HG02885 (cell line): Measurements from ENCODE around the gene IL22.

Experiments
- ATAC-seq: cut with Tn5 transposase; IDR thresholded peaks from one replicate; pipeline ENCODE4 v1.9.1; 2021; ENCODE audit warnings: mild to moderate bottlenecking; ENCODE audit not compliant: unreplicated experiment, poor library complexity

Gene IL22

DNA sequence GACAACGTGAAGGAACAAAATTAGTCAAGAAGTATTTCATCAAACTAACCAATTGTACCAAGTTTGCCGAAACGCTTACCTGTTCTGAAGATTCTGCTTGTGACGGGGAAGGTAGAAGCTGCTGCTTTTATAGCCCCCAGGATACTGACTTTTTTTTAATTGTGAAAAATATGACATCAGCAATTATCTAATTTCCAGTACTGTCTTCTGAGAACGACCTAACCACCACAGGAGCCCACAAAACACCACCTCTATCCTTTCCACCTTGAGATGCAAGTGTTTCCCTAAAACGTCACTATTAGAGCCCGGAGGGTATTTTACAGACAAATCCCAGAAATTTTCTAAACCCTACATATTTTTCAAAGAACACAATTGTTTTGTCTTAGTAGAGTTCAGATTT is at the start of gene IL22:
TSS of gene IL22 (minus strand) at position 101 of the 400 bp plus-strand sequence. CDS start 156 bp downstream, outside the sequence.
- no peak for ATAC-seq

DNA sequence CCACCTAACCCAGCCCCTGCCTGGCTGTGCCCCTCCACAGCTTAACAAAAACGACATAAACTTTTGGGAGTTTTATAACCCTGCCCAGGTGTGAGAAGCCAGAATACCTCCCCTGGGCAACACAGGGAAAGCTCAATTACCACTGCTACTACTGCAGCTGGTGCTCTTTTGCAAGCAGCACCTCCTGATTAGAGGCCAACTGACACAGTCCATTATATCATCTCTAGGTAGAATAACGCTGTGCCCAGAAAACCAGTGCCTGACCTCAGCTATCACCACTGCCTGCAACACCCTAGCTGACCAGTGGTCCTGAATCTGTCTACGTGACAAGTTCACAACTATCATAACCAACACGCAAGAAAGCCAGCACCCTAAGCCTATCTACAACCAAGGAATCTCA is 44.5 kb upstream of the IL22 start:
- ATAC-seq: no peak

- ATAC-seq: no peak
Measured at GRCh38 chr12:68294251-68294650, 40.8 kb upstream of the IL22 start.

GRCh38 chr12:68293347-68293746 is 39.9 kb upstream of the IL22 start:
- no peak for ATAC-seq

GRCh38 chr12:68292151-68292943 is 38.9 kb upstream of the IL22 start:
- ATAC-seq: no peak

DNA sequence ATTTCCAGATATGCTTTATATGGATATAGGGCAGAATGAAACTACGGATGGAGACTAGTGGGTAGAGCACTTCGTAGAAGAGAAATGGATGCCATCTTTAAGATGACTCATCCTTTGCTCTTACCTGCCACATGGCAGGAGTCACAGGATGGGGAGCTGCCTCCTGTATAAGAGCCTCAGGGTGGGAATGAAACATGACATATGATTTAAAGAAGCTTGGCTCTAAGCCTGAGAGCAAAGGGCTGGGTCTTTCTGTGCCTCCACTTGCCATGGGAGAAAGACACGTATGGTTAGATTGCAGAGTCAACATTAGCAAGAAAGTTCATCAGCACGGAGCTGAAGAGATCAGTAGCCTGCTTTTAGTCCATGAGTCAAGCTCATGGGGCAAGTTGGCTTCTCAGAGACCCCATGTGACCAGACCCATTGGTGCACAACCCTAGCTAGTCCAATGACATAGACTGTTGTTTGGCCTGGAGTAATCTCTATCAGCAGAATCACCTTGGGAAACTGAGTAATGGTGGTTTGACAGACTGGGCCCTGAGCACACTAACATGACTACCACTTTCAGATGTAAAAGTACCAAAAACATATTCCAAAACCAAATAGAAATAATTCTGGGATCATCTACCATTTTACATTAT is 38.1 kb upstream of the IL22 start:
- ATAC-seq: no peak

DNA sequence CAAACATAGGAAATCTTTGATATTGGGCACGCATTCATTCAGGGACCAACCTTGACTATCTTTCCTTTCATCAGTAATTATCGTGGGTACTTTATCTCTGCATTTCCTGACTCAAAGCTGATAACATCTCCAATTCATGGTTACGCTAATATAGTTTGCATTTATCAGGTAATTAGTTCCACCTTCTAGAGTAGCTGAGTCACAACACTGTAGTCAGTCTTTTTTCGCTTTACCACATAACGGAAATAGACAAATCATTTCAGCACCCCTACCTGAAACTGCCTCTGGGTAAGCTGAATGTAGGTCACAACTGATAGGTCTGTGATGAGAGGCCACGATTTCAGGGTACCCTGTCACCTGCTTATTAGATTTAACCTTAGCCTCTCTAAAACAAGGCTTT is 36.7 kb upstream of the IL22 start:
- peak; percentile 100 for ATAC-seq

DNA sequence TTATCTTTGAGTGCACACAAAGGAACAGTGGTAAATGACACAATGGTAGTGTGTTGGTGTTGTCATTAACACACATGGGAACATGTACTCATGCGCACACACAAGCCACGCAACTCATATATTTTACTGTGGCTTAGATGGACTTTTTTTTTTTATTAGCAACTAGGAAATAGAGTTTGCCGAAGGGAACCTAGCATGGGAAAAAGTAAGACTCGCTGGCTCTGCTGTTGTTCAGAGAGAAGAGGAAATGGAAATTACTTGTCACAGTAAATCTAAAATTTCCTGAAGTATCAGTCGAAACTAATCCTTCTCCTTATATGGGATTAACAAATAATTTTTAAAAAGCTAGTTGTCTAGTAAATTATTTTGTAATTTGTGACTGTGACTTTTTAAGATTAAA is 33.7 kb upstream of the IL22 start:
- ATAC-seq: no peak

GRCh38 chr12:68286396-68286795 is 33.0 kb upstream of the IL22 start:
- ATAC-seq: no peak

DNA sequence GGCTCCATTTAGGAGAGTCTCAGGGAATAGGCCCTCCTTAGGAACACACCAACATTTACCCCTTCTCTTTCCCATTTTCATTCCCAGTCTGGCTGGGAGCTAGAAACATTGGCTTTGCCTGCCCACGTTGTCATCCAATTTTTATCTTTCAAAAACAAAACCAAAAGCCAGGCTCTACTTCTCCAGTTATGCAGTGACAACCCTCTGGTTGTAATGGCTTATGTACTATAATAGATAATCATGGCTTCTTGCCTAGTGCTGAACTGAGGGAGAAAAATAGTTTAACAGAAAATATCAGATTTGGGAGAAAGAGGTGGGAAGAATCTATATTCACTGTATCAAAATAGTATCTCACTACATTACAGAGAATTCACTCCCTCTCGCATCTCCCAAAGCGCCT is 32.1 kb upstream of the IL22 start:
- no peak for ATAC-seq

GRCh38 chr12:68281322-68282077 is 28.1 kb upstream of the IL22 start:
- ATAC-seq: no peak

GRCh38 chr12:68280240-68280639 is 26.8 kb upstream of the IL22 start:
- ATAC-seq: no peak

GRCh38 chr12:68279227-68280054 is 26.0 kb upstream of the IL22 start:
- no peak for ATAC-seq

DNA sequence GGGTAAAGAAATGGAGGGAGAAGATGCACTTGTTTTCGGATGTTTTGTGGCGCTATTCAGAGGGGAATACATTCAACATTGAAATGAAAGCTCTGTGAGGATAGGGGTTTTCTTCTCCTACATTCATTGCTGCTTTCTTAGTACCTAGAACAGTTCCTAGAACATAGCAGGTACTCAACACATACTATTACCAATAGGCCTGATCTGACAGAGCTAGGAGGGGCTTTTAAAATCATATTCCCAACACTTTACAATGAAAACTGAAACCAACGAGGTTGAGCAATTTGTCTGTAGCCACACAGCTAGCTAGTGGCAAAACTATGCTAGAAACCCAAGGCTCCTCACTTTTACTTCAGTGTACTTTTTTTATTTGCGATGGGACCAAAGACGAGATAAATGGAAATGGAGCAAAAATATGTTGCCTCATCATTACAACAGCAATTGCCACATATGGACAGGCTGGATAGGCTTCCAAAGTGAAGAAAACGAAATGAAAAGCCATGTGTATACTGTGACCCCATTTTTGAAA is 23.1 kb upstream of the IL22 start:
- no peak for ATAC-seq

DNA sequence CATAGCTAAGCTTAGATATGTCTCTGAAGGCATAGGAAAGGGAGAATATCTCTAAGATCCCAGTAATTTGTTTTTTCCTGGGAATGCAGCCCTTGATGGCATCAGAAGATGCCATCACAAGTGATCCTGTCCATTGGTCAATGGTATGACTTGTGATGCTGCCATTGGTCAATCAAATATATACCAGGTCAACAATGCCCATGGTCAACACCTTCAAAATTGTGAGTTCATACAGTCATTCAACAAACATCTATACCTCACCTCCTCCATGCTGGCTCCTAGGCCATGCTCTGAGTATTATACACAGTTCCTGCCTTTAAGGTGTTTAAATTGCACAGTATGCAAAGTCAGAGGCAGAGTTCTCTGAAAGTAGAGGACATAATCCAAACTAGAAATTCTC is 19.3 kb upstream of the IL22 start:
- ATAC-seq: no peak

GRCh38 chr12:68271346-68271745 is 17.9 kb upstream of the IL22 start:
- ATAC-seq: no peak

- no peak for ATAC-seq
Measured at GRCh38 chr12:68270358-68270757, 17.0 kb upstream of the IL22 start.

GRCh38 chr12:68269779-68270178 is 16.4 kb upstream of the IL22 start:
- ATAC-seq: no peak

- ATAC-seq: no peak
Measured at GRCh38 chr12:68268967-68269366, 15.6 kb upstream of the IL22 start.

DNA sequence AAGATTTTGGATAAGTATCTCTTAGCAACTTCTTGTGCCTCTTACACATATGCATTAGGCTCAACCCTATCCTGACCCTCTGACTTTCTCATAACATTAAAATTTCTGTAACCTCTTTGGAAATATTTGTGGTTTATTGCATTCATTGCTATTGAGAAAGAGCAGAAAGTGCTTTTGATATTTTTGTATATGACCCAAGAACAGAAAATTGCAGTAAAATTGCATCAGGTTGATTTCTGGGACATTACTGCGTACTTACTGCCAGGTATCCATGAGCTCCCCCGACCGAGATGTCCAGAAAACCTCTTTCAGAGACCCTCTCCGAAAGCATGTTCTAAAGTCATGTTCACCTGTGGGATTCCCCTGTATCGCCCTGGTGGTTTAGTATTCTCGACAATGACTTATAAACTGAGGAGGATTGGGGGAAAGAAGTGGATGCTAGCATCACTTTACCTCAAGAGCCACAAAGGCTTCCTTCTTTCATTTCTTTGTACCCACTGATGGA is 14.5 kb upstream of the IL22 start:
- ATAC-seq: no peak
